HT-29 (cell line): ENCODE data around the gene RACGAP1. TPM values are rescaled to one million over a fixed set of nuclear protein-coding genes. Genes with fewer than 3 reads are reported as not detected.
A peak's percentile ranks its signal among the peaks of the same experiment; 100 is the strongest.

Experiments
- DNase-seq: peaks from one replicate; pipeline ENCODE4 v3.0.0-alpha.2; 2015; ENCODE audit warnings: low spot score
- total RNA-seq: library from RNA; depleted of rRNA; stranded (reverse); fragments of >200 nt; shearing (Covaris generic); gene quantifications from 2 replicates; pipeline ENCODE4 v1.2.3, GENCODE V29; 2014; rRNA removed

The RACGAP1 gene, protein sequence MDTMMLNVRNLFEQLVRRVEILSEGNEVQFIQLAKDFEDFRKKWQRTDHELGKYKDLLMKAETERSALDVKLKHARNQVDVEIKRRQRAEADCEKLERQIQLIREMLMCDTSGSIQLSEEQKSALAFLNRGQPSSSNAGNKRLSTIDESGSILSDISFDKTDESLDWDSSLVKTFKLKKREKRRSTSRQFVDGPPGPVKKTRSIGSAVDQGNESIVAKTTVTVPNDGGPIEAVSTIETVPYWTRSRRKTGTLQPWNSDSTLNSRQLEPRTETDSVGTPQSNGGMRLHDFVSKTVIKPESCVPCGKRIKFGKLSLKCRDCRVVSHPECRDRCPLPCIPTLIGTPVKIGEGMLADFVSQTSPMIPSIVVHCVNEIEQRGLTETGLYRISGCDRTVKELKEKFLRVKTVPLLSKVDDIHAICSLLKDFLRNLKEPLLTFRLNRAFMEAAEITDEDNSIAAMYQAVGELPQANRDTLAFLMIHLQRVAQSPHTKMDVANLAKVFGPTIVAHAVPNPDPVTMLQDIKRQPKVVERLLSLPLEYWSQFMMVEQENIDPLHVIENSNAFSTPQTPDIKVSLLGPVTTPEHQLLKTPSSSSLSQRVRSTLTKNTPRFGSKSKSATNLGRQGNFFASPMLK
- 51.6 and 55.9 TPM in 2 replicates for total RNA-seq

DNA sequence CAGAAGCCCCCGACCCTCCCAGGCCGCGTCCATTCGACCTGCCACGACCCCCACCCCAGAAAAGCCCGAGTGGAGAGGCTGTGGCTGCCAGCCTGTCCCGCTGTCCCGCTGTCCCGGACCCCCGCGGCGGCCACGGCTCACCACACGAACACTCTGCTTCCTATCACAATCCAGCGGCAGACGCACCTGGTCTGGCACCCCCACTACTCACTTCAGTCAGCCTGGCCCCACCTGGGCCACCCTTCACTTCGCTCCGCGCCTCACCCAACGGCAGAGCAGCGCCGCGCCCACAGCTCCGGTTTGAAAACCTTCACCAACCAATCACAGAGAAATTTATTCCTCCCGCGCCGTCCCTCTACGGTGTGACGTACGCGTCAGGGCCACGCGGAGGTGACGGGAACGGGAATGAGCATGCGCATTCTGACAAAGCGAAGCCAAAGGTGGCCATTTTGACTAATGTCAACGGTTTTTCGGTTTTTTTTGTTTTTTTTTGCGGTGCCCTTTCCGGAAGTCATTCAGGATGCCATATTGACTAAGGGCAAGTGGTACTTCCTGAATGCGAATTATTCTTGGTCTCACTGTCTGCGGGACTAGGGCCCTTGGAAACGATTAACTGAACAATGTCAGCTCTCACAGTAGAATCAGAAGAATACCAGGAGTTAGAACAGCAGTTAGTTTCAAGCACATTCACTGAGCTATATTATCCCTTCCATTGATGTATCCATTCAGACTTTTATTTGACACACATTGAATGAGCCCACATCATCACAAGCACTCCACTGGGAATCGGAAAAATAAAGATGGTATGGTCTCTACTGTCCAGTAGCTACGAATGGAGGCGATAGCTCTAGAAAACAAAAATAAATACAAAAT is at the start of gene RACGAP1:
Gene RACGAP1, minus strand, starts transcription at position 308 of the 873 bp plus-strand sequence. CDS start 8,779 bp downstream, outside the sequence.
- peak; percentile 99 for DNase-seq

DNA sequence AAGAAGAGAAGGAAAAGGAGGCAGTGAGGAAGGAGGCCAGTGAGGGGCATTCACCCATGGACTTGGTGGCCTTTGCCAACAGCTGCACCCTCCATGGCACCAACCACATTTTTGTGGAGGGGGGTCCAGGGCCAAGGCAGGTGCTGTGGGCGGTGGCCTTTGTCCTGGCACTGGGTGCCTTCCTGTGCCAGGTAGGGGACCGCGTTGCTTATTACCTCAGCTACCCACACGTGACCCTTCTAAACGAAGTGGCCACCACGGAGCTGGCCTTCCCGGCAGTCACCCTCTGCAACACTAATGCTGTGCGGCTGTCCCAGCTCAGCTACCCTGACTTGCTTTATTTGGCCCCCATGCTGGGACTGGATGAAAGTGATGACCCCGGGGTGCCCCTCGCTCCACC is 48.4 kb upstream of the RACGAP1 start:
- no peak for DNase-seq

DNA sequence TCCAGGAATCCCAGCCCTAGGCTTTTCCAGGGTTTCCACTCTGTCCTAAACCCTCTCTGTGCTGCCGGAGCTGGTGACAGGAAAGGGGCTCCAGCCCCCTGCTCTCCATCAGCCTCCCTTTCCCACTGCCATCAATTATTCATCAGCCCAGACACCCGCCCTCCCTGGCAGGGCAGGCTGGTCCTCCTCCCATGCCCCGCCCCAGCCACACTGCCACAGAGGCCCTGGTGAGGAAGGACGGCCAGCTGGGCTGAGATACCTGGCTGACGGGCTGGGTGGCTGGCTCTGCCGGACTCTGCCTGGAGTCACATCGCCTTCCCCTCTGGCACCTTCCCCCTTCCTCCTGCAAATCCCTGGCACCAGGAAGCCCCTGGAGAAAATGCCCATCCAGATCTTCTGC is 47.9 kb upstream of the RACGAP1 start:
- DNase-seq: peak; percentile 46

DNA sequence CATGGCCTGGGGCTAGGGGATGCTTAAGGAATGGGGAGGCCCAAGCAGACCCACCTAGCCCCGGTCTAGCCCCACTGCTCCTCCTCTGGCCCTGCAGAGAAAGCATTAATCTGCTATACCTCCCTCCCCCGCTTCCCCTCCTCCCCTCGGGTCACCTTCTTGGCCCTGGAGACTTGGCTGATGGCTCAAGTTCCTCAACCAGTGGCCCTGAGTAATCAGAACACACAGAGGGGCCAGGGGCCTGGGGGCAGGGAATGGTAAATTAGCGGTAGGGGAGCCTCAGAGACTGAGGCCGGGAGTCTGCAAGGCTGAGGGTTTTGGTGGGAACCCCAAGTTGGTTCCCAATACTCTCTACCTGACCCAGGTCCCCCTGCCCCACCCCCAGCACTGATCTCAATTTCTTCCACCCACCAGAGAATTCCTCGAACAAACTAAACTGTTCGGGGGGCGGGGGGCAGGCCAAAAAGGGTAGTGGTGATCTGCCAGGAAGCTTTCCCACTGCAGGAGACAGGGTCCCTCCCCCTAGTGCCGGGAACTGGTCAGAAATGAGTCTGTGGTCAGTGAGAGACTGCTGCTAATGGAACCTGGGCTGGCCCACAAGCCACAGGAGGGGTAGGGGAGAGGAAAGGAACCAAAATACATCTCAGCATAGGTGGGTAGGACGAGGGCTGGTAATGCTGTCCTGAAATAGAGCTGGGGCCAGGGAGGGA is 47.1 kb upstream of the RACGAP1 start:
- no peak for DNase-seq

DNA sequence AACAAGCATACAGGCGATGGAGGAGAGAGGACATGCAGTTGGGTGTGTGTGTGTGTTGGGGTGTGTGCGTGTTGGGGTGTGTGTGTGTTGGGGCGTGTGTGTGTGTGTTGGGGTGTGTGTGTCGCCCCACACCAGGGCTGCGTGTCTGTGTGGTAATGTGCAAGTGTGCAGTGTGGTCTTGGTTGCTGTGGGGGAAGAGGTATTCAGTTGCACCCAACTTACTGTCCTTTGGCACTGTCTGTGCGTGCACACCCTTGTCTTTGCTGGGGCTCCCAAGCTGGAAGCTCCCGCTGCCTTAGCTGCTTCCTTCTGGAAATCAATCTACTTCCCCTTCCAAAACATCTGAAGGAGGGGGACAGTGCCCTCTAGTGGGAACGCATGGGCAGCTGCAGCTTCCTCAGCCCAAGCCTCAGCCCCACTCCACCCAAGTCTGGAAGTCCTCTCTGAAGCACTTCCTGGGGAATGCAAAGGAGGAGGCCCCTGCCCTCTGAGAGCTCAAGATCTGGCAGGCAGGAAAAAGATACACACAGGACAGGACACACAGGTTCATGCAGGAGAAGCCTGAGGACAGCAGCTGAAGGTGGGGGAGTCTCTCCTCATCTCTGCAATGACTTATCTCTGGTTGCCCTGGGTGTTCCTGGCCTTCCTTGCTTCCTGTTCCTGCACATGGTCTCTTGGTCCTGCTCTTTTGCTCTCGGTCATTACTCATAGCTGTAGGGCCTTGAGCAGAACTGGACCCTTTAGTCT is 45.2 kb upstream of the RACGAP1 start:
- DNase-seq: peak; percentile 86

DNA sequence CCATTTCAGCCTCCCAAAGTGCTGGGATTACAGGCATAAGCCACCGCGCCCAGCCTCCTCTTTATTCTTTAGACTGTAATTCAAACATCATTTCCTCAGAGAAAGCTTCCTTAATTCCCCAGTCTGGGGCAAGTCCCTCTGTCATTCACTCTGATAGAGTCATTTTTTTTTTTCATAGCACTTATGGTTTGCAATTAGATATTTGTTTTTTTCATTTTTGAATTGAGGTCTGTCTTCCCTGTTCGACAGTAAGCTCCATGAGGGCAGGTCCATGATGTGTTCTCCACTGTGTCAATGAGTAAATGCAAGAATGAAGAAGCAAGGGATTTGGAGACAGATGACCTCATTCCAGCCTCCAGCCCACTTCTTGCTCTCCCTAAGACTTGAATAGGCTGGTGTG is 44.2 kb upstream of the RACGAP1 start:
- no peak for DNase-seq

DNA sequence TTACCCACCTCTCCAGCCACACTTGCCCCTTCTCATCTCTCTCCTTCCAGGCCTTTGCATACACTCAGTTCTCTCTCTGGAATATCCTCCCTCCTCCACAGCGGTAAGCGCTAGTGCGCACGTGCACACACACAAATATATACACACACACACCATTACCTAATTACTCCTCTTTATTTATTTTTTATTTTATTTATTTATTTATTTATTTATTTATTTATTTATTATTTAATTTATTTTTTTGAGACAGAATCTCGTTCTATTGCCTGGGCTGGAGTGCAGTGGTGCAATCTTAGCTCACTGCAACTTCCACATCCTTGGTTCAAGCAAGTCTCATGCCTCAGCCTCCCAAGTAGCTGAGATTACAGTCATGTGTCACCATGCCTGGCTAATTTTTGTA is 43.8 kb upstream of the RACGAP1 start:
- no peak for DNase-seq

DNA sequence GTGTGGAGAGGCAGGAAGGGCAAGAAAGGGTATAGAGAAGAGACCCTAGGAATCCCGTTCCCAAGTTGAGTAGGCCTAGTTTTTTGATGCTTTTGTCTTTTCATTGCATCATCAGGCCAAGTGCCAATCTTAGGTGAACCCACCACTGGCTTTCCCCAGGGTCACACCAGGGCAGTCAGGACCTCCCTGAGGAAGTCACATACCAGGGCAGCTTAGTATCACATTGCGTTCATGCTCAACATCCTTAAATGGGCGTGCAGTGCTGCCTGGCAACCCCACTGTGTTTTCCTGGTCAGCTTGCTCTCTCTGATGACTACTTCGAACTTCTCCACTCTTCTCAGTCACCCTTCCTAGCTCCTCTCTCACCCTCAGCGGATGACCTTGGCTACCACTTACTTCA is 41.1 kb upstream of the RACGAP1 start:
- no peak for DNase-seq

DNA sequence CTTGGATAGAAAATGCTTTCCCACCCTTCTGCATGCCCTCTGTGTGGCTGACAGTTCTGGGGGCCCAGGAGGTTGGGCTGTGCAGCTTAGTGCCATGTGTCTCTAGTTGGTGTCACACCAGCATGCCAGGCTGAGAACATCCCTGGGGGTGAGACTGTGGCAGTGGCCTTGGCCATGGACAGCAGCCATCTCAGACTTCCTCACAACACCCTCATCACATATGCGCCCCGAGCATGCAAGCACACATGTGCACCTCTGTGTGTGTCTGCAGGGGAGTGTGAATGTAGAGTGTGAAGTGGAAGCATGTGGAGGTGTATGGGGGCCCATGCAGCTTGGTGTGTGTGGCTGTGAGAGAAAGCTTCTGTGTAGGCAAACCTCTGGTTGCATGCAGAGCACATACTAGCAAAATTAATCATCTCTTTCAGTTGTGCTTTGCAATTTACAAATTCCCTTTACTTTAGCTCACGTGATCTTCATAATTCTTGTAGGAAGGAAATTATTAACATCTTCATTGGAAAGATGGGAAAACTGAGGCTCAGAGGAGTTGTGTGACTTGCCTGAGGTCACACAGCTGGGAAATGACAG is 40.5 kb upstream of the RACGAP1 start:
- no peak for DNase-seq

DNA sequence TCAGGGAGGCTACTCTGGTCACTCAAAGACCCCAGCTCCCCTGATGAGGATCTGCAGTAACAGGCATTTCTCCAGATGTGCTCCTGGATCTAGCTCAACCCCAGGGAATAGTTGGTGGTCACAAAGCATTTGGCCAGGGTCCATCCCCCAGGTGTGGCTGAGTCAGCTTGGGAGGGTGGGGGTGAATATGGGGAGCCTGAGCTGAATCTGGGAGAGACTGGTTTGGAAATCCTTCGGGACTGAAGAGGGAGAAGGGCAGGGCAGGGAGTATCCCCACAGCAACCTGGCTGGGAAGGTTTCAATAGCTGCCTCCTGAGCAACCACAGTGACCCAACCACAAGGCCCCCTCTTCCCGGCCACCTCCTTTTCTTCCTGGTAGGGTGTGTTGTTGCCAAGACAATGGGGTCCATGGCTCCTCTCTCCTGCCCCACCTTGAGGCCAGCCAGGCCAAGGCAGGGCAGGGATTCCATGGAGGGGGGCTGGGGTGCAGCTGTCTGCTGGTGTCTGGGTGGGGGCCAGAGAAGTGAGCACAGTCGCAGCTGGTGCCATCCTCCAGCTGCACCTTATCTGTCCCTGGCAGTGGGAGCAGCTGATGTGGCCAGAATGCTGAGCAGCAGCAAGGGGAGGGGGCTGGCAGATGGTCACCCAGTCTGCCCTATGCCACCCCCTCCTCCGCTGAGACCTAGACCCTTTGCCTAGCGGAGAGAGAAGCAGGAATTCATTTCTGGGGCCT is 37.6 kb upstream of the RACGAP1 start:
- no peak for DNase-seq

DNA sequence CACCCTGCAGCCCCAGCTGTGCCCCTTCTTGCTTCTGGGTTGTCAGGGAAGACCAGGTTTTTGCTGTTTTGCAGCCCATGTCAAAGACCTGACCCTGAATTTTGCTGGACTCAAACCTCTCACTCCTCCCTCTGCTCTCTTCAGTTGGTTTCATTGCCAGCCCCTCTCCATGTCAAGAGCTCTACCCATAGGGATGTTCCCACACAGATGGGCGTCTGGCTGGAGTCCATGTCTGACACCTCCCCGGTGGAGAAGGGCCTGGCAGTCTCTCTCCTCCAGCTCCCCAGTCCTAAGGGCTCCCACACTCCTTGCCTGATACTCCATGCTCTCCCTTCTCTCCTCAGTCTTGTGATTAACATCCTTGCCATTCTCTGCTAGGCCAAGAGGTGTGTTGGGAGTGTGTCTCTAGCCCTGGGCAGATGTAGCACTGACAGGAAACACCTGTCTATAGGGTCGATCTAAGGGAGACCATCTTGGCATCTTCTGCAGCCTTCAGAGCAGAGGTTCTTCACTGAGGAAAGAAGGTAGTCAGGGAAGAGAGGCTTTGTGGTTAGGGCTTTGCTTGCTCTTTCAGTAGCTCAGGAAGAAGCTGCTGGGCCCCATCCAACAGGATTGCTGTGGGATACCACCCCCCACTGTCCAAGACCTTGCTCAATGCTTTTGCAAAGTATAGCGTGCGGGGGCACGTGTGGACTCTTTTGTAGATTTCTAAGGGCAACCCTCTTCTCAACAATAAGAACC is 36.8 kb upstream of the RACGAP1 start:
- DNase-seq: no peak

DNA sequence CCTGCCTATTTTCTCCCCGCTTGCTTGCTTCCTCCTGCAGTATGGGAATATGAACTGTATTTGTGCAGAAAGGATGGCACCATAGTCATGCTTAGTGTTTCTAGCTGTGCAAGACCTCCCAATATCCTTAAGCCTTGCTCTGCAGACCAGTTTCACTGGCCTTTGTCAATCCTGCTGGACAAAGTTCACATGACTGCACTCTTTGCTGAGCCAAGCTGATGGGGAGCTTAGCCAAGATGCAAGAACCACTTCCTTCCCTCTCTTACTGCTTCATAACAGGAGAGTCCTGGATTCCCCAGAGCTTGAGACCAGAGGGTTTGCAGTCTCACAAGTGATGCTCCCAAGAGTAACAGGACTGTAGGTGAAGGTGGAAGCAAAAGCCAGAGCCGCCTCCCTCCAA is 35.9 kb upstream of the RACGAP1 start:
- DNase-seq: no peak

DNA sequence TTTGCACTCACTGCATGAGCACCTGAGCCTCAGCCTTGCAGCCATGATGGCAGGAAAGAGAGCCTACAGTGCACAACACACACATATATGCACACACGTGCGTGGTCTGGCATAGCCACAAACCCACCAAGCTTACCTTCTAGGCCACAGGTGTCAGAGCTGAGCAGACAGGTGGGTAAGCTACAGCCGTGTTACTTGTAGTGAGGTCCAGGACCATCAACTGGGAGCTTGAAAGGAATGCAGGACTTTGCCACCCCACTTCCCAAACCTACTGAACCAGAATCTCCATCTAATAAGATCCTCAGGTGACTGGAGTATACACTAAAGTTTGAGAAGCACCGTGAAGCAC is 34.8 kb upstream of the RACGAP1 start:
- no peak for DNase-seq

DNA sequence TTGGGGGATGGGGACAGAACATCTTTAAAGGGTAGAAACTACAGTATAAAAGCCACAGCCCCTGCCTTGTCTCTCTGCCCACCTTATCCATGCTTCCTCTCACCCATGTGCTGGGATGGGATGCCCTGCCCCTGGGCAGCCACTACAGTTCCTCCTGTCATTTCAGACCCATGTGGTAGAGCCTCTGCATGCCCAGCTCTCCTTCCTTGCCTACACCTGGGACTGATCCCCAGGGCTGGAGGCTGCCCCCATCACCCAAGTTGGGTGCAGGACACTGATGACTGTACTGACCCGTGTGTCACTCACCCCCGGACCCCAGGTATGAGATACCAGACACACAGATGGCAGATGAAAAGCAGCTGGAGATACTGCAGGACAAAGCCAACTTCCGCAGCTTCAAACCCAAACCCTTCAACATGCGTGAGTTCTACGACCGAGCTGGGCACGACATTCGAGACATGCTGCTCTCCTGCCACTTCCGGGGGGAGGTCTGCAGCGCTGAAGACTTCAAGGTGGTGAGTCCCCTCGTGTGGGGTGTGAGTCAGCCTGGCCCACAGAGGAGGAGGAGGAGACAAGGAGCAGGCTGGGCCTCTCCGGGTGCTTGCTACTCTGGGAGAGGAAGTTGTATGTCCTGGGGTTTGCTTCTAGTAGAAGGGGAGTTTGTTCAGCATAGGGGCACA is 34.3 kb upstream of the RACGAP1 start:
- DNase-seq: no peak

DNA sequence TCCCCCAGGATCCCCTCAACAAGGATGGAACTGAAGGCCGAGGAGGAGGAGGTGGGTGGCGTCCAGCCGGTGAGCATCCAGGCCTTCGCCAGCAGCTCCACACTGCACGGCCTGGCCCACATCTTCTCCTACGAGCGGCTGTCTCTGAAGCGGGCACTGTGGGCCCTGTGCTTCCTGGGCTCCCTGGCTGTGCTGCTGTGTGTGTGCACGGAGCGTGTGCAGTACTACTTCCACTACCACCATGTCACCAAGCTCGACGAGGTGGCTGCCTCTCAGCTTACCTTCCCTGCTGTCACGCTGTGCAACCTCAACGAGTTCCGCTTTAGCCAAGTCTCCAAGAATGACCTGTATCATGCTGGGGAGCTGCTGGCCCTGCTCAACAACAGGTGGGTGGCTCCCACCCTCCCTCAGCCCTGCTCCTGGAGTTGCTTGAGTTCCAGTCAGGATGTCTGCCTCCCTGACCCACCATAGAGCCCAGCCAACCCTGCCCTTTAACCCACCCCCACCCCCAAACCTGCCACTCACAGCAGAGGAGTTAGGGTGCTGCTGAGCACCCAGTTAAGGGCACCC is 33.5 kb upstream of the RACGAP1 start:
- DNase-seq: no peak

DNA sequence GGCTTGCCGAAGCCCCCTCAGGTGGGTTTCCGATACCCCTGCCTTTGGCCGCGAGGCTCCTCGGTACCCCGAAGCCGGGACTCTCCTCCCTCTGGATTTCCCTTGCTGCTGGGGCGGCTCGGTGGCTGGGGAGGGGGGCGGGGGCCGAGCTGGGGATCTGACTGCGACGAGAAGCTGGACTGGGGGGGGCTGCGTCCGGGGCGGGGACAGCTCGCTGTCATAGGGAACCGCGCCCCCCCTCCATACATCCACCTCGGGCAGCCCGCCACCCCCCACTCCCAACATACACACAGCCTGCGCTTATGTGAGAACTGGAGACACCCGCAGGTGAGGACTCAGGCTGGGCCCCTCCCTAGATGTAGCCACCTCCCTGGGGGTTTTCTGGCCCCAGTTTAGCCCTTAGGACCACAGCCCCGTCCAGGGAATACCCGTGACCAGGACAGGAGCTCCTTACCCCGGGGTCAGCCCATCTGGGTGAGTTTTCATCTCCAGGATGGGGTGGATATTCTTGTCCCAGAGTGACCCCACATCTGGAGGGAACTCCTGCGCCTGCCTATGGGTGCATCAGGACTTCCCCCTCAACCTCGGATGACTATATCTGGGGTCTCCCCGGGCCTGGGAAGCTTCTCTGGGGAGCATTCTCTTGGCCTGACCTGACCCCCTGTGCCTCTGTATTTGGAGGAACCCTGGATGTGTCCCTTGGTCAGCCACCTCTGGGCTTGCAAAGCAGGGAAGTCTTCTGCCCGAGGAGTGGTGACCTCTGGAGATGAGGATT is 32.8 kb upstream of the RACGAP1 start:
- DNase-seq: no peak
